ENCODE data around the gene NXT1.

DNA sequence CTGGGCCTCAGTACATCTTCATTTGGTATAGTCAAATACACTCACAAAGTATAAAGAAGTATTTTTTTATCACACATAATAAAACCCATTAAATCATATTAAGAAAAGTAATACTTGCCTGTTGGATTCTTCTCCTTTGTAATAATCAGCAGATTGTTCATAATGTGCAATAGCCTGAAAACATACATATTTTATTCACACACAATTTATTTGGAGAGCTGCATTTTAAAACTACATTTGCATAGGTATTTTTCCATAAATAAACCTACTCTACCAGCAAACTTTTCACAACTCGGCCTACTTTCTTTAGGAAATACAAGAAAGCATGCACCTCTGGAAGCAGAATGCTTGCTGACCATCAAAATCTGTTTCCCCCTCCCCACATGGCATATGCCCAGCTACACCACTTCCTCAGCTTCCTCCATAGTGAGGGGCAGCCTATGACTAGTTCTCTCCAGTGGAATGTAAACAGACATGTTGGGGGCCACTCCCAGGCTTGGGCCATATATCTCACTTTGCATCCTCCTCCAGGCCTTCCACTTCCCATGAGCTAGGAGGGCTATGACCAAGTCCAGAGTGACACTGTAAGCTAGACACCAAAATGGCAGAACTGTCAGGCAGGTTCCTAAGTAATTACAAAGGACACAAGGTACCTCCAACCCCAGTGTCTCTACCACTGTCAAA, 39.6 kb downstream of the NXT1 start:
- TF ChIP-seq POLR2A (IDR thresholded peaks at IDR 0.05), result no peak
- TF ChIP-seq EP300 (IDR thresholded peaks at IDR 0.05), result no peak
